MM.1S (cell line): ENCODE results near the gene ODC1.

Experiments
- DNase-seq: peaks from one replicate; pipeline ENCODE4 v3.0.0-alpha.2; 2015
- H2AFZ ChIP-seq: fragments of 300-600 bp; sonication (generic); 2 replicates; pipeline ENCODE4 v1.6.0; 2016; ENCODE audit warnings: antibody characterized with exemption, low read length
- H3F3A ChIP-seq: fragments of 300-600 bp; sonication (generic); 2 replicates; pipeline ENCODE4 v1.6.1; 2016; ENCODE audit warnings: mild to moderate bottlenecking, antibody characterized with exemption, low read length, moderate library complexity, mixed read lengths; ENCODE audit not compliant: insufficient read depth
- H3K27ac ChIP-seq: fragments of 300-600 bp; sonication (generic); 2 replicates; pipeline ENCODE4 v1.5.1; 2016; ENCODE audit warnings: mild to moderate bottlenecking, low read length
- H3K27me3 ChIP-seq: fragments of 300-600 bp; sonication (generic); replicated peaks from 2 replicates; pipeline ENCODE4 v1.6.0; 2016; ENCODE audit warnings: low read length; ENCODE audit not compliant: insufficient read depth
- H3K36me3 ChIP-seq: fragments of 300-600 bp; sonication (generic); replicated peaks from 2 replicates; pipeline ENCODE4 v1.6.1; 2016; ENCODE audit warnings: mild to moderate bottlenecking, low read length, mixed read lengths; ENCODE audit not compliant: insufficient read depth
- H3K4me1 ChIP-seq: fragments of 300-600 bp; sonication (generic); 2 replicates; pipeline ENCODE4 v1.6.1; 2016; ENCODE audit warnings: low read length, mixed read lengths
- H3K4me2 ChIP-seq: fragments of 300-600 bp; sonication (generic); 2 replicates; pipeline ENCODE4 v1.6.0; 2016; ENCODE audit warnings: low read depth, low read length
- H3K4me3 ChIP-seq: fragments of 300-600 bp; sonication (generic); 2 replicates; pipeline ENCODE4 v1.5.1; 2016; ENCODE audit warnings: low read length, mixed read lengths
- H3K79me2 ChIP-seq: fragments of 300-600 bp; sonication (generic); 2 replicates; pipeline ENCODE4 v1.6.1; 2016; ENCODE audit warnings: mixed run types, low read length, mixed read lengths
- H3K9ac ChIP-seq: fragments of 300-600 bp; sonication (generic); 2 replicates; pipeline ENCODE4 v1.6.1; 2016; ENCODE audit warnings: low read length, mixed read lengths
- H3K9me2 ChIP-seq: fragments of 300-600 bp; sonication (generic); replicated peaks from 2 replicates; pipeline ENCODE4 v1.6.1; 2016; ENCODE audit warnings: mild to moderate bottlenecking, low read length, mixed read lengths; ENCODE audit not compliant: insufficient read depth
- H3K9me3 ChIP-seq: fragments of 300-600 bp; sonication (generic); replicated peaks from 2 replicates; pipeline ENCODE4 v1.6.1; 2016; ENCODE audit warnings: mild to moderate bottlenecking, low read length, mixed read lengths; ENCODE audit not compliant: insufficient read depth
- H4K20me1 ChIP-seq: fragments of 300-600 bp; sonication (generic); 2 replicates; pipeline ENCODE4 v1.6.1; 2016; ENCODE audit warnings: mild to moderate bottlenecking, low read length, moderate library complexity, mixed read lengths; ENCODE audit not compliant: insufficient read depth
- CTCF ChIP-seq: fragments of 300-600 bp; sonication (generic); IDR thresholded peaks from 2 replicates; pipeline ENCODE4 v1.5.1; 2016; ENCODE audit warnings: antibody characterized with exemption, low read length, mixed read lengths
- EZH2 ChIP-seq: fragments of 300-600 bp; sonication (generic); optimal IDR thresholded peaks from 2 replicates; pipeline ENCODE3; 2017; ENCODE audit warnings: low read depth, mild to moderate bottlenecking, antibody characterized with exemption, low read length, mixed read lengths
- EZH2phosphoT487 ChIP-seq: fragments of 300-600 bp; sonication (generic); IDR thresholded peaks from 2 replicates; pipeline ENCODE4 v1.6.1; 2018; ENCODE audit warnings: antibody characterized with exemption, low read length

Gene ODC1

GRCh38 chr2:10397297-10397875, 50.7 kb downstream of the ODC1 start:
- Histone ChIP-seq H3K27me3 (no peaks in the 10 kb centered on the region), H3K9me2 (no peaks in the 10 kb centered on the region), H3K36me3 (no peaks in the 10 kb centered on the region), H3K4me1 (peaks cover 28% of the 10 kb centered on the region), H3K4me3 (no peak overlapping the region), H4K20me1 (no peaks in the 10 kb centered on the region), H3F3A (no peaks in the 10 kb centered on the region), H3K27ac (no peak overlapping the region), H3K9me3 (no peaks in the 10 kb centered on the region), H3K79me2 (peaks cover 72% of the 10 kb centered on the region), H3K4me2 (no peak overlapping the region), H3K9ac (no peak overlapping the region), H2AFZ (no peak overlapping the region)
- TF ChIP-seq EZH2 (no peak), EZH2phosphoT487 (no peak), CTCF (no peak)
- no peak for DNase-seq

DNA sequence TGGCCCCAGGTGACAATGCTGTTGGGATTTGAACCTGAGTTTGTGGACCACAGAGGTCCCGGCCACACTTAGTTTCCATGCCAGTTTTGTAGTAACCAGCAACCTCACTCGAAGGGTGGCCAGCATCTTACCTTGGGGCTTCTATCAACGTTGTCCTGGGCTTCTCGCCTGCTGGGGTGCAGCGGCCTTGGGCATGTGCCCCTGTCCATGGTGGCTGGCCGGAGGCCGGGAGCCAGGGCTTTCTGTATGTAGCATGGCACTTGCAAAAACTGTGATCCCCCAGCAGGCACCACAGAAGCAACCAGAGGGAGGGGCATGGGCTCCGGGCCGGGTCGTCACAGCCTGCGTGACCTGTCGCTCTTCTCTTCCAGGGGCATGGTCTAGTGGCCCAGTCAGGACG, 51.7 kb downstream of the ODC1 start:
- H3K27me3 ChIP-seq, result no peaks in the 10 kb centered on the region
- H3K4me1 ChIP-seq, result peaks cover 28% of the 10 kb centered on the region
- H2AFZ ChIP-seq, result no peak overlapping the region
- H3F3A ChIP-seq, result no peaks in the 10 kb centered on the region
- H3K9ac ChIP-seq, result no peak overlapping the region
- H3K36me3 ChIP-seq, result no peaks in the 10 kb centered on the region
- peaks cover 75% of the 10 kb centered on the region for H3K79me2 ChIP-seq
- H3K4me3 ChIP-seq, result no peak overlapping the region
- 0 out of 2 replicates have a peak overlapping the region, but pooled peaks have one; percentile 6 for H3K4me2 ChIP-seq
- no peaks in the 10 kb centered on the region for H3K9me2 ChIP-seq
- TF ChIP-seq CTCF, result no peak
- no peak overlapping the region for H3K27ac ChIP-seq
- DNase-seq, result no peak
- no peaks in the 10 kb centered on the region for H3K9me3 ChIP-seq
- no peaks in the 10 kb centered on the region for H4K20me1 ChIP-seq

GRCh38 chr2:10395893-10396292, 52.2 kb downstream of the ODC1 start:
- Histone ChIP-seq H3K9ac (no peak overlapping the region), H3K9me3 (no peaks in the 10 kb centered on the region), H3K27ac (no peak overlapping the region), H3K27me3 (no peaks in the 10 kb centered on the region), H3K9me2 (no peaks in the 10 kb centered on the region), H3K79me2 (peaks cover 75% of the 10 kb centered on the region), H2AFZ (no peak overlapping the region), H3F3A (no peaks in the 10 kb centered on the region), H3K4me3 (no peak overlapping the region), H3K4me1 (peaks cover 25% of the 10 kb centered on the region), H3K36me3 (no peaks in the 10 kb centered on the region), H4K20me1 (no peaks in the 10 kb centered on the region), H3K4me2 (peak overlapping the region; percentile 30; the same call in 1 of the 2 replicates)
- no peak for TF ChIP-seq CTCF
- TF ChIP-seq EZH2, result no peak
- TF ChIP-seq EZH2phosphoT487, result no peak
- peak; percentile 48 for DNase-seq
